Measurements from ENCODE around the gene RPL22. TPM values are rescaled to one million over a fixed set of nuclear protein-coding genes. Genes with fewer than 3 reads are reported as not detected.
"Not testable (repeated sequence)": the region's sequence is repeated elsewhere in the genome, so short reads cannot be mapped to it uniquely, and the experiment has no call there.

RPL22 gene
- total RNA-seq, 4 donors from 2014 or later, result 142 to 235 (median 159) TPM

DNA sequence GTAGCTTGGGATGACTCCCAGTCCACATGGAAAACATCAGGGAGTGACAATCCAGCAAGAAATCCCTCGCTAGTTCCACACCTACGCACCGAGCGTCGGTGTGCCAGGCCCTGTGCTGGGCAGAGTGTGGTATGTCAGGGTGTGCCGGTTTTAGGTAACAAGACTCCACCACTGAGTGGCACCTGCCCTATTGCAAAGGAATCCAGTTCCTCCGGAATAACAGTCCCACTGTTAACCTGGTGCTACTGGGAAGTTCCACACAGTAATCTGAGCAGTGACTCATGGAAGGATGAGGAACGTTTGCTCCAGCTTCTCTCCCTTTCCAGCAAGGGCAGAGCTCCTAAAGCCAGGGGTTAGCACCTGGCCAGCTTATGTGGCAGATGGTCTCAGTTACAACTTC lies 20.8 kb upstream of the RPL22 start:
- peaks cover 0 to 63% (median 5%) of the 10 kb centered on the region in 3 donors for H3K36me3 ChIP-seq
- 68 to 86% methylated on average over 2 to 8 of the region's 8 CpGs for WGBS, 2 donors
- H3K27me3 ChIP-seq, result no peaks in the 10 kb centered on the region
- TF ChIP-seq, protein P1, sequence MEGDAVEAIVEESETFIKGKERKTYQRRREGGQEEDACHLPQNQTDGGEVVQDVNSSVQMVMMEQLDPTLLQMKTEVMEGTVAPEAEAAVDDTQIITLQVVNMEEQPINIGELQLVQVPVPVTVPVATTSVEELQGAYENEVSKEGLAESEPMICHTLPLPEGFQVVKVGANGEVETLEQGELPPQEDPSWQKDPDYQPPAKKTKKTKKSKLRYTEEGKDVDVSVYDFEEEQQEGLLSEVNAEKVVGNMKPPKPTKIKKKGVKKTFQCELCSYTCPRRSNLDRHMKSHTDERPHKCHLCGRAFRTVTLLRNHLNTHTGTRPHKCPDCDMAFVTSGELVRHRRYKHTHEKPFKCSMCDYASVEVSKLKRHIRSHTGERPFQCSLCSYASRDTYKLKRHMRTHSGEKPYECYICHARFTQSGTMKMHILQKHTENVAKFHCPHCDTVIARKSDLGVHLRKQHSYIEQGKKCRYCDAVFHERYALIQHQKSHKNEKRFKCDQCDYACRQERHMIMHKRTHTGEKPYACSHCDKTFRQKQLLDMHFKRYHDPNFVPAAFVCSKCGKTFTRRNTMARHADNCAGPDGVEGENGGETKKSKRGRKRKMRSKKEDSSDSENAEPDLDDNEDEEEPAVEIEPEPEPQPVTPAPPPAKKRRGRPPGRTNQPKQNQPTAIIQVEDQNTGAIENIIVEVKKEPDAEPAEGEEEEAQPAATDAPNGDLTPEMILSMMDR (IDR thresholded peaks at IDR 0.05), result no peak
- TF ChIP-seq POLR2A (IDR thresholded peaks at IDR 0.05), result no peak
- no peak for TF ChIP-seq EP300 (IDR thresholded peaks at IDR 0.05)
- peaks cover 0 to 13% (median 0%) of the 10 kb centered on the region in 4 donors for H3K4me1 ChIP-seq
- H3K9me3 ChIP-seq, result no peaks in the 10 kb centered on the region
- DNase-seq (ENCODE audit: low spot score in 2 of 2), result no peak
- H3K4me3 ChIP-seq, result no peak overlapping the region
- H3K27ac ChIP-seq, result no peak overlapping the region

DNA sequence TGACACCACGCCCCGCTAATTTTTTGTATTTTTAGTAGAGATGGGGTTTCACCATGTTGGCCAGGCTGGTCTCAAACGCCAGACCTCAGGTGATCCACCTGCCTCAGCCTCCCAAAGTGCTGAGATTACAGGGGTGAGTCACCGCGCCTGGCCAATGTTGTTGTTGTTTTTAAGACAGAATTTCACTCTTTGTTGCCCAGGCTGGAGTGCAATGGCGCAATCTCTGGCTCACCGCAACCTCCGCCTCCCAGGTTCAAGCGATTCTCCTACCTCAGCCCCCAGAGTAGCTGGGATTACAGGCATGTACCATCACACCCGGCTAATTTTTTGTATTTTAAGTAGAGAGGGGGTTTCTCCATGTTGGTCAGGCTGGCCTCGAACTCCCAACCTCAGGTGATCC lies 20.2 kb upstream of the RPL22 start:
- not testable (repeated sequence) for DNase-seq (ENCODE audit: low spot score in 2 of 2); H3K27ac ChIP-seq; H3K9me3 ChIP-seq; H3K4me3 ChIP-seq; H3K27me3 ChIP-seq
- Histone ChIP-seq H3K4me1 (peaks cover 0 to 13% (median 0%) of the 10 kb centered on the region in 4 donors), H3K36me3 (peaks cover 0 to 57% (median 5%) of the 10 kb centered on the region in 3 donors)
- 86 to 89% methylated on average over 11 of the region's 11 CpGs for WGBS, 2 donors

DNA sequence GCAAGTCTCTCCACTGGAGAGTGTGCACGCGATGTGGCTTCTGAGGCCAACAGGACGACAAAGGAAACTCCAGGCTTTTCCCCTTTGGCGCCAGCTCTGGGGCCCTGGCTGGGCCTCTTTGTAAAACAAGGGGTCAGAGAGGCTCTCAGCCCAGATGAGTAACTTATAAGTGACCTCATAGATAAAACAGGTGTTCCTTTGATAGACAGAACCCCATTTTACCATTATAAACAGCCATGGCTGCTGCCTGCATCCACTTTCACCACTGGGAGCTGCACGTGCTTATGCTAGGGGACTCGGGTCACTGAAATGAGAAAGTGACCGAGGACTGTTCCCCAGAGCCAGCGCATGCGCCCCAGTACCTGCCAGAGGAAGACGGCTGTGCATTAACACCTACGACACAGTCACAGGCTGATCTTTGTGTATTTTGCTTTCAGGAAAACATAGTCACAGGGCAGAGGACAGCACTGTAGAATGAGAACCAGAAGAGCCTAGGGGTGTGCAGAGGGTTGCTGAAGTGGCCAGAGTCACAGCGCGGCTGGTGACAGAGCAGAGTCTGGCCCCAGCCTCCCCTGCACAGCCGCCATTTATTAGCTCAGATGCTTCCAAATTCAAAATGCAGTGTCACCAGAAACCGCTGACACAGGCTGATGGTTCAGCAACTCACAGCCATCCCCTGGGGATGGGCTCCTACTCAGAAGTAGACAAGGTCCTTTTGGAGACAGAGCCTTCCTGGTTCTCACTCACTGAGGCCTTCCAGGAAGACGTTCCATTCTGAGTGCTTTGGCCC lies 19.2 kb upstream of the RPL22 start:
- Histone ChIP-seq H3K4me3 (no peak overlapping the region), H3K36me3 (peaks cover 0 to 46% (median 0%) of the 10 kb centered on the region in 3 donors), H3K27me3 (no peaks in the 10 kb centered on the region), H3K27ac (no peak overlapping the region), H3K9me3 (no peaks in the 10 kb centered on the region), H3K4me1 (peaks cover 0 to 13% (median 0%) of the 10 kb centered on the region in 4 donors)
- 80 to 89% methylated on average over 16 of the region's 16 CpGs for WGBS, 2 donors
- TF ChIP-seq, protein P1 (IDR thresholded peaks at IDR 0.05), result no peak
- TF ChIP-seq EP300 (IDR thresholded peaks at IDR 0.05), result no peak
- TF ChIP-seq POLR2A (IDR thresholded peaks at IDR 0.05), result no peak
- DNase-seq (ENCODE audit: low spot score in 2 of 2), result no peak

DNA sequence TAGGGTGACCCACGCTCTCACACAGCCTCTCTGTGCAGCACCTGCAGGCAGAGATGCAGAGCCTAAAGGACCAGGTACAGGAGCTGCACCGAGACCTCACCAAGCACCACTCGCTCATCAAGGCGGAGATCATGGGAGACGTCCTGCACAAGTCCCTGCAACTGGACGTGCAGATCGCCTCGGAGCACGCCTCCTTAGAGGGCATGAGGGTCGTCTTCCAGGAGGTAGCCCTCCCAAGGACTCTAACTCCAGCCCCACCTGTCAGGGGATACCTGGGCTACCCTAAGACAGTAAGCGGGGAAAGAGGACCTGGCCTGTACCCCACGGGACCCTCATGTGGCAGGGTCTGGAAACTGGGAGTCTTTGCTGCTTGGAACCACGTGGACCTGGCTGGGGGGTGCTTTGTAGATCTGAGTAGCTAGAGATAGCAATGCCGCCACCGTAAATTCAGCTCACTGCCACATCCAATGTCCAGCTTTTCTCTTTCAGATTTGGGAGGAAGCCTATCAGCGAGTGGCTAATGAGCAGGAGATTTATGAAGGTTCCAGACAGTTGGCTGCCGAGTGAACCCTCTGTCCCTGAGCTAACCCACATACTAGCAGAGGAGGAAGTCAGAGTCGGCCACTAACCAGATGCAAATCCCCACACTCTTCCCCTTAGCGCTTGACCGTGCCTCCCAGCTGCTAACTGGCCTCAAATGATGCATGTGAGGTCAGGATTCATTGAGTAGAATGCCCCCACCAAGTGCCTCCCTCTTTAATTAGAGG lies 13.0 kb upstream of the RPL22 start:
- 69 to 72% methylated on average over 19 to 20 of the region's 20 CpGs for WGBS, 2 donors
- H3K27ac ChIP-seq, result no peak overlapping the region
- peaks cover 0 to 8% of the 10 kb centered on the region in 2 donors for H3K27me3 ChIP-seq
- H3K4me3 ChIP-seq, result no peak overlapping the region
- H3K4me1 ChIP-seq, result peaks cover 0 to 25% (median 13%) of the 10 kb centered on the region in 4 donors
- no peak for DNase-seq (ENCODE audit: low spot score in 2 of 2)
- TF ChIP-seq EP300 (IDR thresholded peaks at IDR 0.05), result no peak
- TF ChIP-seq, protein P1 (IDR thresholded peaks at IDR 0.05), result no peak
- TF ChIP-seq POLR2A (IDR thresholded peaks at IDR 0.05), result no peak
- H3K9me3 ChIP-seq, result no peaks in the 10 kb centered on the region
- peaks cover 0 to 35% (median 0%) of the 10 kb centered on the region in 3 donors for H3K36me3 ChIP-seq

DNA sequence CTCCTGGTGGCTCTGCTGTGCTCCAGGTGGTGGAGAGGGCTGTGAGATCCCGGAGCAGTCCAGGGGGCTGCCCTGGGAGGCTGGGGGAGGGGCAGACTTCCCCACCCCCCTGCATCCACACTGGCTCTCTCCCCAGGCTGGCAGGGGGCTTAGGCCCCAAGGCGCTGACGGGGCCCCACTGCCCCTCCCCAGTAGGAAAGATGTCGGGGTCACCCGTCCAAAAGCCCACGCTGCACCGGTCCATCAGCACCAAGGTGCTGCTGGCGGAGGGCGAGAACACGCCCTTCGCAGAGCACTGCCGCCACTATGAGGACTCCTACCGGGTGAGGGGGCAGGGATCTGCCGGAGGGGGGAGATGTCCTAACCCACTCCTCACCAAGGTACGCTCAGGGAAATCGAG lies 12.3 kb upstream of the RPL22 start:
- no peaks in the 10 kb centered on the region for H3K9me3 ChIP-seq
- H3K27ac ChIP-seq, result no peak overlapping the region
- peaks cover 0 to 14% of the 10 kb centered on the region in 2 donors for H3K27me3 ChIP-seq
- TF ChIP-seq EP300 (IDR thresholded peaks at IDR 0.05) (no peak), POLR2A (IDR thresholded peaks at IDR 0.05) (no peak)
- TF ChIP-seq, protein P1 (IDR thresholded peaks at IDR 0.05), result no peak
- no peak overlapping the region for H3K4me3 ChIP-seq
- DNase-seq (ENCODE audit: low spot score in 2 of 2), result no peak
- H3K4me1 ChIP-seq, result peaks cover 0 to 32% (median 14%) of the 10 kb centered on the region in 4 donors
- 75 to 87% methylated on average over 8 to 14 of the region's 16 CpGs for WGBS, 2 donors
- H3K36me3 ChIP-seq, result peaks cover 0 to 34% (median 0%) of the 10 kb centered on the region in 3 donors

Data from tibial nerve (tissue), 4 donors.